Measurements from ENCODE around the gene PFAS. TPM values are rescaled to one million over a fixed set of nuclear protein-coding genes. Genes with fewer than 3 reads are reported as not detected.
A peak's percentile ranks its signal among the peaks of the same experiment; 100 is the strongest.

Gene PFAS
- total and polyA plus RNA-seq, 2 experiments from 2014 or later: 96.1 to 168 TPM

DNA sequence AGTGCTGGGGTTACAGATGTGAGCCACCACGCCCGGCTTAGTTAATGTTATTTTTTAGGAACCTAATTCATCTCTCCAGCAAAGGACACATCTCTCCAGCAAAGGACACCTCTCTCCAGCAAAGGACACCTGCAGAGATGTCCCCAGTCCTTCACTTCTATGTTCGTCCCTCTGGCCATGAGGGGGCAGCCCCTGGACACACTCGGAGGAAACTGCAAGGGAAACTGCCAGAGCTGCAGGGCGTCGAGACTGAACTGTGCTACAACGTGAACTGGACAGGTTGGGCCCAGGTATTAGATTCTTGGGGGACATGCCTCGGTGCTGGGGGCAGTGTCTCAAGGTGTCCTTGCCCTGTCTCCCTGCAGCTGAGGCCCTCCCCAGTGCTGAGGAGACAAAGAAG lies 4.7 kb downstream of the PFAS start:
- H3K9me2 ChIP-seq (ENCODE audit: insufficient read depth): no peaks in the 10 kb centered on the region
- H3K4me1 Mint-ChIP-seq: peaks cover 9% of the 10 kb centered on the region
- no peaks in the 10 kb centered on the region for H3K27me3 ChIP-seq (ENCODE audit: insufficient read depth)
- no peak overlapping the region for H3K27ac ChIP-seq (ENCODE audit: low read depth)
- H3K27me3 Mint-ChIP-seq (ENCODE audit: insufficient read depth, low read depth, poor library complexity): peaks cover 11% of the 10 kb centered on the region
- no peak overlapping the region for H2AFZ ChIP-seq
- H3K36me3 ChIP-seq (ENCODE audit: insufficient read depth): peaks cover 43% of the 10 kb centered on the region
- no peak for ATAC-seq
- H3K4me2 ChIP-seq: no peak overlapping the region
- peaks cover 10% of the 10 kb centered on the region; the same call in 1 of the 2 replicates for H3K4me1 ChIP-seq (ENCODE audit: insufficient read depth)
- peaks cover 46% of the 10 kb centered on the region for H3K79me2 ChIP-seq (replicated peaks; ENCODE audit: insufficient read depth)
- no peak overlapping the region for H3K4me3 ChIP-seq
- H3K36me3 Mint-ChIP-seq (ENCODE audit: low read depth): peaks cover 57% of the 10 kb centered on the region
- peaks cover 26% of the 10 kb centered on the region for H4K20me1 ChIP-seq (replicated peaks; ENCODE audit: insufficient read depth)
- H3K4me3 Mint-ChIP-seq: no peak overlapping the region
- 0 out of 3 replicates have a peak, but pooled peaks cover under 1% of the 10 kb centered on the region for H3K9me3 Mint-ChIP-seq
- no peak overlapping the region for H3K27ac Mint-ChIP-seq
- no peak for DNase-seq (ENCODE audit: low spot score)
- H3F3A ChIP-seq (replicated peaks; ENCODE audit: low read depth): no peaks in the 10 kb centered on the region; the same call in 1 of the 2 replicates
- no peak for TF ChIP-seq EZH2phosphoT487 (IDR thresholded peaks at IDR 0.05; ENCODE audit: unreplicated experiment)
- TF ChIP-seq CREB1 (CRISPR knock-in tag; IDR thresholded peaks at IDR 0.05; ENCODE audit: low read depth): no peak
- TF ChIP-seq, protein P1, sequence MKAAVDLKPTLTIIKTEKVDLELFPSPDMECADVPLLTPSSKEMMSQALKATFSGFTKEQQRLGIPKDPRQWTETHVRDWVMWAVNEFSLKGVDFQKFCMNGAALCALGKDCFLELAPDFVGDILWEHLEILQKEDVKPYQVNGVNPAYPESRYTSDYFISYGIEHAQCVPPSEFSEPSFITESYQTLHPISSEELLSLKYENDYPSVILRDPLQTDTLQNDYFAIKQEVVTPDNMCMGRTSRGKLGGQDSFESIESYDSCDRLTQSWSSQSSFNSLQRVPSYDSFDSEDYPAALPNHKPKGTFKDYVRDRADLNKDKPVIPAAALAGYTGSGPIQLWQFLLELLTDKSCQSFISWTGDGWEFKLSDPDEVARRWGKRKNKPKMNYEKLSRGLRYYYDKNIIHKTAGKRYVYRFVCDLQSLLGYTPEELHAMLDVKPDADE (IDR thresholded peaks at IDR 0.05): no peak
- TF ChIP-seq, protein P2, sequence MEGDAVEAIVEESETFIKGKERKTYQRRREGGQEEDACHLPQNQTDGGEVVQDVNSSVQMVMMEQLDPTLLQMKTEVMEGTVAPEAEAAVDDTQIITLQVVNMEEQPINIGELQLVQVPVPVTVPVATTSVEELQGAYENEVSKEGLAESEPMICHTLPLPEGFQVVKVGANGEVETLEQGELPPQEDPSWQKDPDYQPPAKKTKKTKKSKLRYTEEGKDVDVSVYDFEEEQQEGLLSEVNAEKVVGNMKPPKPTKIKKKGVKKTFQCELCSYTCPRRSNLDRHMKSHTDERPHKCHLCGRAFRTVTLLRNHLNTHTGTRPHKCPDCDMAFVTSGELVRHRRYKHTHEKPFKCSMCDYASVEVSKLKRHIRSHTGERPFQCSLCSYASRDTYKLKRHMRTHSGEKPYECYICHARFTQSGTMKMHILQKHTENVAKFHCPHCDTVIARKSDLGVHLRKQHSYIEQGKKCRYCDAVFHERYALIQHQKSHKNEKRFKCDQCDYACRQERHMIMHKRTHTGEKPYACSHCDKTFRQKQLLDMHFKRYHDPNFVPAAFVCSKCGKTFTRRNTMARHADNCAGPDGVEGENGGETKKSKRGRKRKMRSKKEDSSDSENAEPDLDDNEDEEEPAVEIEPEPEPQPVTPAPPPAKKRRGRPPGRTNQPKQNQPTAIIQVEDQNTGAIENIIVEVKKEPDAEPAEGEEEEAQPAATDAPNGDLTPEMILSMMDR (conservative IDR thresholded peaks at IDR 0.05; ENCODE audit: low read depth in 2 of 2): peak; percentile 23 to 37; a peak in 3 of 4 replicates
- TF ChIP-seq, protein P3, sequence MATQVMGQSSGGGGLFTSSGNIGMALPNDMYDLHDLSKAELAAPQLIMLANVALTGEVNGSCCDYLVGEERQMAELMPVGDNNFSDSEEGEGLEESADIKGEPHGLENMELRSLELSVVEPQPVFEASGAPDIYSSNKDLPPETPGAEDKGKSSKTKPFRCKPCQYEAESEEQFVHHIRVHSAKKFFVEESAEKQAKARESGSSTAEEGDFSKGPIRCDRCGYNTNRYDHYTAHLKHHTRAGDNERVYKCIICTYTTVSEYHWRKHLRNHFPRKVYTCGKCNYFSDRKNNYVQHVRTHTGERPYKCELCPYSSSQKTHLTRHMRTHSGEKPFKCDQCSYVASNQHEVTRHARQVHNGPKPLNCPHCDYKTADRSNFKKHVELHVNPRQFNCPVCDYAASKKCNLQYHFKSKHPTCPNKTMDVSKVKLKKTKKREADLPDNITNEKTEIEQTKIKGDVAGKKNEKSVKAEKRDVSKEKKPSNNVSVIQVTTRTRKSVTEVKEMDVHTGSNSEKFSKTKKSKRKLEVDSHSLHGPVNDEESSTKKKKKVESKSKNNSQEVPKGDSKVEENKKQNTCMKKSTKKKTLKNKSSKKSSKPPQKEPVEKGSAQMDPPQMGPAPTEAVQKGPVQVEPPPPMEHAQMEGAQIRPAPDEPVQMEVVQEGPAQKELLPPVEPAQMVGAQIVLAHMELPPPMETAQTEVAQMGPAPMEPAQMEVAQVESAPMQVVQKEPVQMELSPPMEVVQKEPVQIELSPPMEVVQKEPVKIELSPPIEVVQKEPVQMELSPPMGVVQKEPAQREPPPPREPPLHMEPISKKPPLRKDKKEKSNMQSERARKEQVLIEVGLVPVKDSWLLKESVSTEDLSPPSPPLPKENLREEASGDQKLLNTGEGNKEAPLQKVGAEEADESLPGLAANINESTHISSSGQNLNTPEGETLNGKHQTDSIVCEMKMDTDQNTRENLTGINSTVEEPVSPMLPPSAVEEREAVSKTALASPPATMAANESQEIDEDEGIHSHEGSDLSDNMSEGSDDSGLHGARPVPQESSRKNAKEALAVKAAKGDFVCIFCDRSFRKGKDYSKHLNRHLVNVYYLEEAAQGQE (IDR thresholded peaks at IDR 0.05; ENCODE audit: unreplicated experiment): no peak
- no peak for TF ChIP-seq ZNF331 (CRISPR knock-in tag; IDR thresholded peaks at IDR 0.05; ENCODE audit: low read depth)

DNA sequence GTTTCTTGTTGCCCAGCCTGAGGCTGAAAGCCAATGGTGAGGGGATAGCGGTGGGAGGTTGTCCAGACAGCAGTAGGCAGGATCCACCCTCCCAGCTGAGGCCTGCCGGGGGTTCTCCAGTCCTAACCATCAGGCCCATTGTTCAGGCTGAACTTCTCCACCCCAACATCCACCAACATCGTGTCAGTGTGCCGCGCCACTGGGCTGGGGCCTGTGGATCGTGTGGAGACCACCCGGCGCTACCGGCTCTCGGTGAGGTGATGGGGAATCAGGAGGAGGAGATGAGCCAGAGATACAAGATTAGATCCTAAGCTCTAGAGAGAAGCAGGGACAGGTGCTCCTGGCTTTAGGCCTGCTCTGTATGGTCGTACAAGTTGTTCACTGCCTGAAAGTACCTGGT lies 5.8 kb downstream of the PFAS start:
- H3K4me3 ChIP-seq: no peak overlapping the region
- DNase-seq (ENCODE audit: low spot score): no peak
- peaks cover 8% of the 10 kb centered on the region; the same call in 1 of the 2 replicates for H3K4me1 ChIP-seq (ENCODE audit: insufficient read depth)
- H3K79me2 ChIP-seq (replicated peaks; ENCODE audit: insufficient read depth): peaks cover 39% of the 10 kb centered on the region
- peaks cover 53% of the 10 kb centered on the region for H3K36me3 ChIP-seq (ENCODE audit: insufficient read depth)
- H3K4me2 ChIP-seq: no peak overlapping the region
- H2AFZ ChIP-seq: no peak overlapping the region
- H4K20me1 ChIP-seq (replicated peaks; ENCODE audit: insufficient read depth): peaks cover 28% of the 10 kb centered on the region
- H3K27me3 ChIP-seq (ENCODE audit: insufficient read depth): no peaks in the 10 kb centered on the region
- no peak overlapping the region for H3K27ac Mint-ChIP-seq
- 0 out of 2 replicates have a peak, but pooled peaks cover 1% of the 10 kb centered on the region for H3F3A ChIP-seq (replicated peaks; ENCODE audit: low read depth)
- no peaks in the 10 kb centered on the region for H3K9me2 ChIP-seq (ENCODE audit: insufficient read depth)
- H3K27ac ChIP-seq (ENCODE audit: low read depth): no peak overlapping the region
- H3K36me3 Mint-ChIP-seq (ENCODE audit: low read depth): peaks cover 63% of the 10 kb centered on the region
- no peaks in the 10 kb centered on the region for H3K9me3 Mint-ChIP-seq
- H3K4me3 Mint-ChIP-seq: no peak overlapping the region
- ATAC-seq: no peak
- no peak for TF ChIP-seq JUNB (IDR thresholded peaks at IDR 0.05; ENCODE audit: unreplicated experiment)
- TF ChIP-seq ZNF331 (CRISPR knock-in tag; IDR thresholded peaks at IDR 0.05; ENCODE audit: low read depth): no peak
- TF ChIP-seq ZNF114 (CRISPR knock-in tag; IDR thresholded peaks at IDR 0.05): no peak
- H3K27me3 Mint-ChIP-seq (ENCODE audit: insufficient read depth, low read depth, poor library complexity): peaks cover 4% of the 10 kb centered on the region
- H3K4me1 Mint-ChIP-seq: peaks cover 8% of the 10 kb centered on the region

All from GM23338 (cell line).